K562 (cell line): ENCODE data around the gene ITGB2. TPM values are rescaled to one million over a fixed set of nuclear protein-coding genes. Genes with fewer than 3 reads are reported as not detected.

ENCODE experiments used
- ATAC-seq: fragments of 200-7000 bp; cut with Tn5 transposase; 3 replicates; pipeline ENCODE4 v1.9.1; 2020; ENCODE audit warnings: moderate library complexity
- BruUV-seq: library from RNA; stranded (reverse); fragments of 400-500 nt; replicated peaks from 2 replicates; lab custom pipeline; 2021; lab: Mats Ljungman, UMichigan
- CTCF ChIA-PET: fragments of 300-600 bp; formaldehyde crosslinking; extraction: SDS; loops from one replicate; lab custom pipeline; 2021; ENCODE audit warnings: low intra/inter-chr PET ratio; lab: Yijun Ruan, JAX
- POLR2A ChIA-PET: fragments of 300-600, 350-650 bp; sonication (Branson Sonifier 250); formaldehyde crosslinking; extraction: SDS; loops from one replicate; lab custom pipeline; 2021; ENCODE audit warnings: antibody characterized with exemption, inconsistent platforms; lab: Yijun Ruan, JAX
- DNase-seq, 4 experiments: peaks; one replicate each; pipeline versions ENCODE4 v3.0.0 to v3.0.0-alpha.2; 2011 to 2018; ENCODE audit warnings: low spot score in 3 of 4, mixed read lengths in 3 of 4; ENCODE audit errors: extremely low read depth in 1 of 4
- FAIRE-seq: peaks from 2 replicates; lab custom pipeline; 2011; peaks lifted over from hg19 to GRCh38; lab: Jason Lieb, UNC
- H2AFZ ChIP-seq: 2 replicates; pipeline ENCODE4 v1.6.0; 2011; ENCODE audit warnings: low read depth, low read length, control low read depth, inconsistent platforms
- H3K27ac ChIP-seq: fragments of 200-600 bp; 3 replicates; pipeline ENCODE4 v1.8.0; 2011; ENCODE audit warnings: low read depth, mild to moderate bottlenecking, control low read depth, inconsistent platforms, low read length, moderate library complexity, mixed read lengths; ENCODE audit errors: extremely low read depth
- H3K27me3 ChIP-seq, 2 experiments: fragments of 300-600 bp in 1 of 2; 2 replicates in 1 of 2; 3 replicates in 1 of 2; pipeline versions ENCODE4 v1.6.0 to v1.8.0; 2011; ENCODE audit warnings: inconsistent platforms in 2 of 2, low read length in 2 of 2, mild to moderate bottlenecking in 1 of 2, mixed read lengths in 1 of 2, moderate library complexity in 1 of 2; ENCODE audit not compliant: control insufficient read depth in 2 of 2, insufficient read depth in 2 of 2
- H3K36me3 ChIP-seq: fragments of 300-600 bp; 3 replicates; pipeline ENCODE4 v1.8.0; 2011; ENCODE audit warnings: mild to moderate bottlenecking, low read length, inconsistent platforms; ENCODE audit not compliant: control insufficient read depth, insufficient read depth
- H3K4me1 ChIP-seq, 2 experiments: fragments of 200-600 bp in 1 of 2; replicated peaks in 1 of 2; 2 replicates in 1 of 2; 3 replicates in 1 of 2; pipeline versions ENCODE4 v1.5.1 to v1.8.0; 2011; ENCODE audit warnings: inconsistent platforms in 2 of 2, low read length in 2 of 2, mild to moderate bottlenecking in 1 of 2, mixed read lengths in 1 of 2, moderate library complexity in 1 of 2; ENCODE audit not compliant: control insufficient read depth in 2 of 2, insufficient read depth in 2 of 2
- H3K4me2 ChIP-seq: 2 replicates; pipeline ENCODE4 v1.6.1; 2011; ENCODE audit warnings: low read length, control low read depth, inconsistent platforms, mixed read lengths; ENCODE audit not compliant: insufficient read depth
- H3K4me3 ChIP-seq: fragments of 200-600 bp; sonication (generic), shearing (Covaris generic); 2 replicates; pipeline ENCODE4 v1.5.1; 2016; ENCODE audit warnings: control low read depth, inconsistent platforms
- H3K79me2 ChIP-seq: fragments of 200-600 bp; 3 replicates; pipeline ENCODE4 v1.8.0; 2011; ENCODE audit warnings: low read length, inconsistent platforms; ENCODE audit not compliant: control insufficient read depth, insufficient read depth
- H3K9ac ChIP-seq, 2 experiments: 2 replicates each; pipeline versions ENCODE4 v1.6.0 to v1.6.1; 2011; ENCODE audit warnings: low read depth in 2 of 2, low read length in 2 of 2, control low read depth in 1 of 2, inconsistent platforms in 1 of 2, mild to moderate bottlenecking in 1 of 2, mixed read lengths in 1 of 2; ENCODE audit not compliant: insufficient read depth in 1 of 2
- H3K9me1 ChIP-seq: one replicate; pipeline ENCODE4 v1.6.0; 2011; ENCODE audit warnings: inconsistent platforms, mild to moderate bottlenecking, low read length, moderate library complexity; ENCODE audit not compliant: control insufficient read depth, insufficient read depth
- H3K9me3 ChIP-seq: replicated peaks from 2 replicates; pipeline ENCODE4 v1.5.1; 2011; ENCODE audit warnings: low read depth, low read length, inconsistent platforms; ENCODE audit not compliant: control insufficient read depth, insufficient read depth
- H4K20me1 ChIP-seq: replicated peaks from 2 replicates; pipeline ENCODE4 v1.6.1; 2011; ENCODE audit warnings: low read length, inconsistent platforms, mixed read lengths; ENCODE audit not compliant: control insufficient read depth, insufficient read depth
- EP400 ChIP-seq: fragments of 450-650 bp; IDR thresholded peaks from 2 replicates; pipeline ENCODE4 v1.6.1; 2017; ENCODE audit warnings: antibody characterized with exemption, mild to moderate bottlenecking, moderate library complexity
- KAT2B ChIP-seq: IDR thresholded peaks from one replicate; pipeline ENCODE4 v1.6.1; 2012; ENCODE audit warnings: low read depth, mild to moderate bottlenecking, control low read depth, inconsistent platforms, low read length, moderate library complexity
- MAX ChIP-seq: sonication (generic); formaldehyde crosslinking; IDR thresholded peaks from 2 replicates; pipeline ENCODE4 v1.9.0; 2022; ENCODE audit warnings: mild to moderate bottlenecking, missing genetic modification reagents
- MED1 ChIP-seq: sonication (generic); formaldehyde crosslinking; IDR thresholded peaks from 2 replicates; pipeline ENCODE4 v1.8.1; 2023; ENCODE audit warnings: missing genetic modification reagents, borderline replicate concordance
- STAG1 ChIP-seq: sonication (generic); formaldehyde crosslinking; IDR thresholded peaks from 2 replicates; pipeline ENCODE4 v1.5.0; 2020; ENCODE audit warnings: missing genetic modification reagents, borderline replicate concordance
- TCFL5 ChIP-seq: fragments of 250-450 bp; sonication (Bioruptor Pico); conservative IDR thresholded peaks from 2 replicates; pipeline ENCODE4 v1.6.1; 2021; ENCODE audit warnings: mild to moderate bottlenecking, moderate library complexity, matching md5 sums
- ZNF184 ChIP-seq: sonication (generic); formaldehyde crosslinking; IDR thresholded peaks from 2 replicates; pipeline ENCODE4 v1.5.0; 2020; ENCODE audit warnings: missing genetic modification reagents
- ZNF586 ChIP-seq: fragments of 450-650 bp; formaldehyde crosslinking; conservative IDR thresholded peaks from 2 replicates; pipeline ENCODE4 v1.4.0; 2020; ENCODE audit warnings: mild to moderate bottlenecking, moderate library complexity
- ZNF75A ChIP-seq: fragments of 450-650 bp; formaldehyde crosslinking; IDR thresholded peaks from 2 replicates; pipeline ENCODE4 v1.4.0; 2020; ENCODE audit warnings: mild to moderate bottlenecking
- ZZZ3 ChIP-seq: fragments of 450-650 bp; IDR thresholded peaks from 2 replicates; pipeline ENCODE4 v1.6.1; 2016; ENCODE audit warnings: antibody characterized with exemption, mild to moderate bottlenecking, moderate library complexity
- WGBS: fragments of 100-300 bp; shearing (Covaris generic); methylation state at CpG from one replicate; pipeline ENCODE4 v1.1.6; 2016; ENCODE audit warnings: low coverage, mixed read lengths; ENCODE audit not compliant: insufficient coverage; ENCODE audit errors: missing lambda C conversion rate; 5-methylcytosine and 5-hydroxymethylcytosine counted together
- in situ Hi-C: fragments of 300-500 bp; cut with MboI; formaldehyde crosslinking; loops from 4 replicates; pipeline ENCODE4 v1.15.0; 2018; ENCODE audit warnings: inconsistent platforms, mixed read lengths
- intact Hi-C: fragments of 100-400 bp; cut with micrococcal nuclease; formaldehyde crosslinking; loops from 2 replicates; pipeline ENCODE4 v1.14.2; 2022
- polyA plus RNA-seq, 8 experiments: library from polyadenylated mRNA; depleted of rRNA in 4 of 8; stranded (reverse) in 5 of 8; unstranded in 3 of 8; fragments of >200 nt; fragmentation: Nextera tagmentation in 2 of 8; fragmentation: Illumina TruSeq in 1 of 8; extraction: Ambion mirVana in 2 of 8; extraction: Trizol in 1 of 8; gene quantifications; 2 replicates each; pipeline versions ENCODE4 v1.2.1 to v1.2.3, GENCODE V29; 2011 to 2014; ENCODE audit warnings: inconsistent platforms in 1 of 8, missing spikeins in 1 of 8
- total RNA-seq, 7 experiments: library from RNA; depleted of rRNA in 6 of 7; stranded (reverse); fragments of >200 nt in 6 of 7; fragmentation: Illumina TruSeq in 2 of 7; extraction: Trizol in 2 of 7; gene quantifications; 2 replicates each; pipeline versions ENCODE4 v1.2.1 to v1.2.3, GENCODE V29; 2011 to 2021; ENCODE audit warnings: low replicate concordance in 1 of 7
- TF ChIP-seq, protein P1 (sequence below): fragments of 250-450 bp; sonication (Bioruptor Pico); IDR thresholded peaks from 2 replicates; pipeline ENCODE4 v1.4.0; 2020
- TF ChIP-seq, protein P2 (sequence below): fragments of 250-450 bp; sonication (Bioruptor Pico); IDR thresholded peaks from 2 replicates; pipeline ENCODE4 v1.4.0; 2020; ENCODE audit warnings: mild to moderate bottlenecking, moderate library complexity

The ITGB2 gene
- total and polyA plus RNA-seq, 9 of the 15 experiments (the other 6 are each of a cell fraction or from before 2014, with no cell fraction given) = 0.07 to 1.3 (median 0.51) TPM; not detected in 2

DNA sequence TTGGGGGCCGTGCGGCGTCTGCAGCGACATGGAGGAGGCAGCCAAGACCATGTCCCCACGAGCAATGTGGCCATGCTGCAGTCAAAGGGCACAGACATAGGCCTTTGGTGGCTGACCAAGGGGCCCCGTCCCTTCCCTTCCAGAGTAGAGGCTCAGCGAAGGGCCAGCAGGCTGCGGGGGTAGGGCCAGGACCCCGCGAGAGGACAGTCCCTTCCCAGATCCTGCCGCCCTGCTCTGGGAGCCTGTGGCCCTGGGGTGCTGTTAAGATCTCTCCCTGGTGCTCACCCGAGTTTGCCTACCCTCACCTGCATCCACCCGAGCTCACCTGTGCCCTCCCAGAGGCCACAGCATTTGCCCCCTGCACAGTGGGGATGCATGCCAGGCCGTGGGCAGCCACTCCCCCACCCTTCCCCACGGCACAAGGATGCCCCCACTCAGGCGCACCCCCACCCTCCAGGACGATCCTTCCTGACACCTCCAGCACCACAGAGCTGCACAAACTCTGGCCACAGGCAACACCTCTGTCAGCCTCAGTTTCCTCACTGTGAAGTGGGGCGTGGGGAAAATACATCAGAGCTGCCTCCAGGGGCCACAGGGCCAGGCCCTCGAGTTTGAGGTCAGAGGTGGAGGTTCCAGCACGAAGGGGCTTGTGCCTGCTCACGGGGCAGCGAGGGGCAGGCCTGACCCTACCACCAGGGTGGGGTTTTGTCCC lies 15.5 kb downstream of the ITGB2 start:
- H3K9me1 ChIP-seq = no peaks in the 10 kb centered on the region
- no peaks in the 10 kb centered on the region for H3K79me2 ChIP-seq
- no peak for DNase-seq
- H3K9ac ChIP-seq = peak overlapping the region in 1 of 2 experiments; percentile 15; a peak in 1 of 4 replicates
- in situ Hi-C loops = no loop called here
- ChIA-PET CTCF (no interaction called here), POLR2A (interaction anchor here (1.0 kb wide), 2 partner anchors 11 to 87 kb away, joined by 3 to 4 read pairs; partner anchors contain the start of gene SUMO3)
- H3K27me3 ChIP-seq = peaks cover 40 to 81% of the 10 kb centered on the region in 2 experiments
- H3K4me3 ChIP-seq = no peak overlapping the region
- H3K36me3 ChIP-seq = no peaks in the 10 kb centered on the region; the same call in 2 of the 3 replicates
- intact Hi-C loops = no loop called here
- peaks cover 12% of the 10 kb centered on the region for H3K9me3 ChIP-seq
- no TSS peak for BruUV-seq
- H2AFZ ChIP-seq = no peak overlapping the region
- ATAC-seq = no peak
- H3K27ac ChIP-seq = no peak overlapping the region
- no peak overlapping the region for H3K4me2 ChIP-seq
- WGBS = 29% methylated on average over 22 of the region's 22 CpGs
- H4K20me1 ChIP-seq = peaks cover 6% of the 10 kb centered on the region
- no peak for FAIRE-seq
- H3K4me1 ChIP-seq = peaks cover 9 to 70% of the 10 kb centered on the region in 2 experiments; a peak in 3 of 5 replicates
- TF ChIP-seq, protein P1, sequence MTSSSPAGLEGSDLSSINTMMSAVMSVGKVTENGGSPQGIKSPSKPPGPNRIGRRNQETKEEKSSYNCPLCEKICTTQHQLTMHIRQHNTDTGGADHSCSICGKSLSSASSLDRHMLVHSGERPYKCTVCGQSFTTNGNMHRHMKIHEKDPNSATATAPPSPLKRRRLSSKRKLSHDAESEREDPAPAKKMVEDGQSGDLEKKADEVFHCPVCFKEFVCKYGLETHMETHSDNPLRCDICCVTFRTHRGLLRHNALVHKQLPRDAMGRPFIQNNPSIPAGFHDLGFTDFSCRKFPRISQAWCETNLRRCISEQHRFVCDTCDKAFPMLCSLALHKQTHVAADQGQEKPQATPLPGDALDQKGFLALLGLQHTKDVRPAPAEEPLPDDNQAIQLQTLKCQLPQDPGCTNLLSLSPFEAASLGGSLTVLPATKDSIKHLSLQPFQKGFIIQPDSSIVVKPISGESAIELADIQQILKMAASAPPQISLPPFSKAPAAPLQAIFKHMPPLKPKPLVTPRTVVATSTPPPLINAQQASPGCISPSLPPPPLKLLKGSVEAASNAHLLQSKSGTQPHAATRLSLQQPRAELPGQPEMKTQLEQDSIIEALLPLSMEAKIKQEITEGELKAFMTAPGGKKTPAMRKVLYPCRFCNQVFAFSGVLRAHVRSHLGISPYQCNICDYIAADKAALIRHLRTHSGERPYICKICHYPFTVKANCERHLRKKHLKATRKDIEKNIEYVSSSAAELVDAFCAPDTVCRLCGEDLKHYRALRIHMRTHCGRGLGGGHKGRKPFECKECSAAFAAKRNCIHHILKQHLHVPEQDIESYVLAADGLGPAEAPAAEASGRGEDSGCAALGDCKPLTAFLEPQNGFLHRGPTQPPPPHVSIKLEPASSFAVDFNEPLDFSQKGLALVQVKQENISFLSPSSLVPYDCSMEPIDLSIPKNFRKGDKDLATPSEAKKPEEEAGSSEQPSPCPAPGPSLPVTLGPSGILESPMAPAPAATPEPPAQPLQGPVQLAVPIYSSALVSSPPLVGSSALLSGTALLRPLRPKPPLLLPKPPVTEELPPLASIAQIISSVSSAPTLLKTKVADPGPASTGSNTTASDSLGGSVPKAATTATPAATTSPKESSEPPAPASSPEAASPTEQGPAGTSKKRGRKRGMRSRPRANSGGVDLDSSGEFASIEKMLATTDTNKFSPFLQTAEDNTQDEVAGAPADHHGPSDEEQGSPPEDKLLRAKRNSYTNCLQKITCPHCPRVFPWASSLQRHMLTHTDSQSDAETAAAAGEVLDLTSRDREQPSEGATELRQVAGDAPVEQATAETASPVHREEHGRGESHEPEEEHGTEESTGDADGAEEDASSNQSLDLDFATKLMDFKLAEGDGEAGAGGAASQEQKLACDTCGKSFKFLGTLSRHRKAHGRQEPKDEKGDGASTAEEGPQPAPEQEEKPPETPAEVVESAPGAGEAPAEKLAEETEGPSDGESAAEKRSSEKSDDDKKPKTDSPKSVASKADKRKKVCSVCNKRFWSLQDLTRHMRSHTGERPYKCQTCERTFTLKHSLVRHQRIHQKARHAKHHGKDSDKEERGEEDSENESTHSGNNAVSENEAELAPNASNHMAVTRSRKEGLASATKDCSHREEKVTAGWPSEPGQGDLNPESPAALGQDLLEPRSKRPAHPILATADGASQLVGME (CRISPR knock-in tag) = no peak
- TF ChIP-seq MAX (CRISPR knock-in tag) (no peak), ZNF586 (CRISPR knock-in tag) (no peak), ZNF184 (no peak), KAT2B (no peak), ZNF75A (no peak), ZZZ3 (no peak), STAG1 (CRISPR knock-in tag) (peak; percentile 31; the same call in 1 of the 2 replicates), MED1 (0 out of 2 replicates have a peak, but pooled peaks have one; percentile 77), TCFL5 (CRISPR knock-in tag) (no peak), EP400 (no peak)
- TF ChIP-seq, protein P2, sequence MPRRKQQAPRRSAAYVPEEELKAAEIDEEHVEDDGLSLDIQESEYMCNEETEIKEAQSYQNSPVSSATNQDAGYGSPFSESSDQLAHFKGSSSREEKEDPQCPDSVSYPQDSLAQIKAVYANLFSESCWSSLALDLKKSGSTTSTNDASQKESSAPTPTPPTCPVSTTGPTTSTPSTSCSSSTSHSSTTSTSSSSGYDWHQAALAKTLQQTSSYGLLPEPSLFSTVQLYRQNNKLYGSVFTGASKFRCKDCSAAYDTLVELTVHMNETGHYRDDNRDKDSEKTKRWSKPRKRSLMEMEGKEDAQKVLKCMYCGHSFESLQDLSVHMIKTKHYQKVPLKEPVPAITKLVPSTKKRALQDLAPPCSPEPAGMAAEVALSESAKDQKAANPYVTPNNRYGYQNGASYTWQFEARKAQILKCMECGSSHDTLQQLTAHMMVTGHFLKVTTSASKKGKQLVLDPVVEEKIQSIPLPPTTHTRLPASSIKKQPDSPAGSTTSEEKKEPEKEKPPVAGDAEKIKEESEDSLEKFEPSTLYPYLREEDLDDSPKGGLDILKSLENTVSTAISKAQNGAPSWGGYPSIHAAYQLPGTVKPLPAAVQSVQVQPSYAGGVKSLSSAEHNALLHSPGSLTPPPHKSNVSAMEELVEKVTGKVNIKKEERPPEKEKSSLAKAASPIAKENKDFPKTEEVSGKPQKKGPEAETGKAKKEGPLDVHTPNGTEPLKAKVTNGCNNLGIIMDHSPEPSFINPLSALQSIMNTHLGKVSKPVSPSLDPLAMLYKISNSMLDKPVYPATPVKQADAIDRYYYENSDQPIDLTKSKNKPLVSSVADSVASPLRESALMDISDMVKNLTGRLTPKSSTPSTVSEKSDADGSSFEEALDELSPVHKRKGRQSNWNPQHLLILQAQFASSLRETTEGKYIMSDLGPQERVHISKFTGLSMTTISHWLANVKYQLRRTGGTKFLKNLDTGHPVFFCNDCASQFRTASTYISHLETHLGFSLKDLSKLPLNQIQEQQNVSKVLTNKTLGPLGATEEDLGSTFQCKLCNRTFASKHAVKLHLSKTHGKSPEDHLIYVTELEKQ (CRISPR knock-in tag) = no peak
